Skin of body (tissue), 2 donors: ENCODE results near the gene BMPER. TPM values are rescaled to one million over a fixed set of nuclear protein-coding genes. Genes with fewer than 3 reads are reported as not detected.

Source experiments
- DNase-seq: peaks from one replicate; lab custom pipeline; 2025; lab: John Stamatoyannopoulos, UW
- total RNA-seq: library from RNA; depleted of rRNA; stranded (reverse); fragments of >200 nt; gene quantifications from one replicate; pipeline ENCODE4 v1.2.3, GENCODE V29; 2014

Gene BMPER
- total RNA-seq, 1 donor from 2014 or later, result 13.3 TPM

- DNase-seq, result no peak
These were observed 120.3 kb downstream of the BMPER start for GRCh38 chr7:34025600-34025999.

- DNase-seq, result no peak
These were observed 121.3 kb downstream of the BMPER start for GRCh38 chr7:34026481-34027190.

- no peak for DNase-seq
These were observed 125.8 kb downstream of the BMPER start for GRCh38 chr7:34031156-34031555.

- no peak for DNase-seq
These were observed 129.4 kb downstream of the BMPER start for GRCh38 chr7:34034728-34035127.

GRCh38 chr7:34036051-34036920 is 130.9 kb downstream of the BMPER start:
- peak; percentile 13 for DNase-seq

- DNase-seq, result no peak
These were observed 131.8 kb downstream of the BMPER start for GRCh38 chr7:34036972-34037792.

GRCh38 chr7:34038816-34039470 is 133.6 kb downstream of the BMPER start:
- DNase-seq, result no peak

GRCh38 chr7:34041707-34042106 is 136.4 kb downstream of the BMPER start:
- no peak for DNase-seq

GRCh38 chr7:34042406-34042805 is 137.1 kb downstream of the BMPER start:
- DNase-seq, result no peak

GRCh38 chr7:34043461-34044305 is 138.3 kb downstream of the BMPER start:
- peak; percentile 62 for DNase-seq

GRCh38 chr7:34044306-34044643 is 138.9 kb downstream of the BMPER start:
- DNase-seq, result no peak

- DNase-seq, result no peak
These were observed 139.5 kb downstream of the BMPER start for GRCh38 chr7:34044734-34045353.

- DNase-seq, result no peak
These were observed 143.1 kb downstream of the BMPER start for GRCh38 chr7:34048445-34048844.

GRCh38 chr7:34054075-34054474 is 148.7 kb downstream of the BMPER start:
- no peak for DNase-seq

GRCh38 chr7:34057136-34057535 is 151.8 kb downstream of the BMPER start:
- no peak for DNase-seq

GRCh38 chr7:34057956-34058355 is 152.6 kb downstream of the BMPER start:
- DNase-seq, result no peak

GRCh38 chr7:34058801-34059135 is 153.4 kb downstream of the BMPER start:
- peak; percentile 63 for DNase-seq

GRCh38 chr7:34059136-34059828 is 153.9 kb downstream of the BMPER start:
- DNase-seq, result peak; percentile 62

GRCh38 chr7:34060196-34060947 is 155.0 kb downstream of the BMPER start:
- peak; percentile 70 for DNase-seq
